HCT116 (cell line): Measurements from ENCODE around the gene CDKAL1. TPM values are rescaled to one million over a fixed set of nuclear protein-coding genes. Genes with fewer than 3 reads are reported as not detected.

Source experiments
- ATAC-seq: fragments of 200-7000 bp; cut with Tn5 transposase; 2 replicates; pipeline ENCODE4 v1.9.1; 2020; ENCODE audit warnings: mild to moderate bottlenecking, moderate library complexity
- BruUV-seq: library from RNA; stranded (reverse); fragments of 400-500 nt; replicated peaks from 2 replicates; lab custom pipeline; 2021; lab: Mats Ljungman, UMichigan
- CTCF ChIA-PET: fragments of 300-600 bp; sonication (Branson Sonifier 250); formaldehyde crosslinking; loops from one replicate; lab custom pipeline; 2021; ENCODE audit warnings: antibody characterized with exemption; lab: Charles Lee
- POLR2A ChIA-PET: fragments of 300-600, 350-600 bp; sonication (Branson Sonifier 250); formaldehyde crosslinking; loops from one replicate; lab custom pipeline; 2021; ENCODE audit warnings: antibody characterized with exemption; lab: Charles Lee
- RAD21 ChIA-PET, 2 experiments: fragments of 300-600 bp; sonication (Branson Sonifier 250); formaldehyde crosslinking; loops; one replicate each; lab custom pipeline; 2023; ENCODE audit warnings: low total read pairs in 2 of 2; ENCODE audit not compliant: uncharacterized antibody in 2 of 2, unreplicated experiment in 2 of 2, low non-redundant PET in 1 of 2; lab: Charles Lee
- DNase-seq: peaks from one replicate; pipeline ENCODE4 v3.0.0-alpha.2; 2010; ENCODE audit warnings: low read depth, low spot score
- H2AFZ ChIP-seq: fragments of 200-600 bp; shearing (Covaris generic), sonication (generic); 2 replicates; pipeline ENCODE4 v1.6.1; 2017; ENCODE audit warnings: low read depth, mixed run types, mixed read lengths, antibody characterized with exemption, low read length; ENCODE audit not compliant: poor library complexity, severe bottlenecking
- H3K27ac ChIP-seq: 2 replicates; pipeline ENCODE4 v1.5.1; 2012; ENCODE audit warnings: low read depth, low read length
- H3K27me3 ChIP-seq: fragments of 200-600 bp; sonication (generic); 2 replicates; pipeline ENCODE4 v1.6.1; 2016; ENCODE audit warnings: mixed run types, low read length, mixed read lengths; ENCODE audit not compliant: insufficient read depth
- H3K36me3 ChIP-seq, 2 experiments: fragments of 200-500 bp in 1 of 2; fragments of 200-600 bp in 1 of 2; sonication (Bioruptor generic) in 1 of 2; sonication (generic) in 1 of 2; 2 replicates each; pipeline versions ENCODE4 v1.5.1 to v1.6.1; 2014 to 2016; ENCODE audit warnings: low read length in 2 of 2, inconsistent platforms in 1 of 2, mixed read lengths in 1 of 2, mixed run types in 1 of 2; ENCODE audit not compliant: insufficient read depth in 2 of 2, control insufficient read depth in 1 of 2
- H3K4me1 ChIP-seq, 2 experiments: fragments of 200-600 bp in 1 of 2; sonication (generic) in 1 of 2; 2 replicates each; pipeline versions ENCODE4 v1.5.1 to v1.6.1; 2012 to 2017; ENCODE audit warnings: low read length in 2 of 2, inconsistent platforms in 1 of 2, mild to moderate bottlenecking in 1 of 2, mixed read lengths in 1 of 2, mixed run types in 1 of 2, moderate library complexity in 1 of 2; ENCODE audit not compliant: insufficient read depth in 2 of 2, control insufficient read depth in 1 of 2
- H3K4me2 ChIP-seq: fragments of 200-600 bp; sonication (generic); 2 replicates; pipeline ENCODE4 v1.6.1; 2017; ENCODE audit warnings: mixed run types, low read length, mixed read lengths
- H3K4me3 ChIP-seq, 2 experiments: fragments of 200-600 bp in 1 of 2; sonication (generic) in 1 of 2; replicated peaks in 1 of 2; 2 replicates each; pipeline ENCODE4 v1.5.1; 2011 to 2016; ENCODE audit warnings: low read length in 2 of 2, control low read depth in 1 of 2, low read depth in 1 of 2, mild to moderate bottlenecking in 1 of 2, mixed read lengths in 1 of 2, mixed run types in 1 of 2
- H3K79me2 ChIP-seq: fragments of 200-600 bp; sonication (generic); 2 replicates; pipeline ENCODE4 v1.6.1; 2017; ENCODE audit warnings: mild to moderate bottlenecking, mixed run types, low read length, moderate library complexity, mixed read lengths; ENCODE audit not compliant: insufficient read depth
- H3K9ac ChIP-seq: fragments of 200-600 bp; sonication (generic); 2 replicates; pipeline ENCODE4 v1.6.1; 2016; ENCODE audit warnings: low read length, mixed read lengths
- H3K9me2 ChIP-seq: fragments of 200-600 bp; sonication (generic), shearing (Covaris generic); 2 replicates; pipeline ENCODE4 v1.6.1; 2017; ENCODE audit warnings: mixed run types, mild to moderate bottlenecking, moderate library complexity; ENCODE audit not compliant: insufficient read depth
- H3K9me3 ChIP-seq, 2 experiments: fragments of 200-500 bp in 1 of 2; fragments of 200-600 bp in 1 of 2; sonication (Bioruptor generic) in 1 of 2; sonication (generic) in 1 of 2; 2 replicates each; pipeline ENCODE4 v1.6.1; 2014 to 2017; ENCODE audit warnings: low read length in 2 of 2, mixed read lengths in 2 of 2, inconsistent platforms in 1 of 2, low read depth in 1 of 2, mild to moderate bottlenecking in 1 of 2, mixed run types in 1 of 2, moderate library complexity in 1 of 2; ENCODE audit not compliant: control insufficient read depth in 1 of 2, insufficient read depth in 1 of 2
- H4K20me1 ChIP-seq: fragments of 200-600 bp; sonication (generic), shearing (Covaris generic); 2 replicates; pipeline ENCODE4 v1.6.1; 2017; ENCODE audit warnings: mixed run types, mild to moderate bottlenecking, moderate library complexity; ENCODE audit not compliant: insufficient read depth
- CBX3 ChIP-seq: IDR thresholded peaks from 2 replicates; pipeline ENCODE4 v1.6.1; 2012; ENCODE audit warnings: low read depth
- CEBPB ChIP-seq: IDR thresholded peaks from 2 replicates; pipeline ENCODE4 v1.6.1; 2012; ENCODE audit warnings: low read depth
- EGR1 ChIP-seq: IDR thresholded peaks from 2 replicates; pipeline ENCODE4 v1.6.1; 2012; ENCODE audit warnings: low read depth
- ELF1 ChIP-seq: IDR thresholded peaks from 2 replicates; pipeline ENCODE4 v1.6.1; 2012; ENCODE audit warnings: low read depth, borderline replicate concordance
- EZH2 ChIP-seq: fragments of 200-600 bp; sonication (generic); IDR thresholded peaks from 2 replicates; pipeline ENCODE4 v1.6.1; 2017; ENCODE audit warnings: antibody characterized with exemption, mixed run types
- FOSL1 ChIP-seq: IDR thresholded peaks from 2 replicates; pipeline ENCODE4 v1.6.1; 2012; ENCODE audit warnings: low read depth
- POLR2AphosphoS5 ChIP-seq: IDR thresholded peaks from 2 replicates; pipeline ENCODE4 v1.6.1; 2011; ENCODE audit warnings: mild to moderate bottlenecking, low read depth, low read length, moderate library complexity
- SIN3A ChIP-seq: IDR thresholded peaks from 2 replicates; pipeline ENCODE4 v1.6.1; 2012; ENCODE audit warnings: low read depth
- SP1 ChIP-seq: IDR thresholded peaks from 2 replicates; pipeline ENCODE4 v1.6.1; 2012; ENCODE audit warnings: low read depth
- SRF ChIP-seq: IDR thresholded peaks from 2 replicates; pipeline ENCODE4 v1.6.1; 2012; ENCODE audit warnings: low read depth
- TCF7L2 ChIP-seq: IDR thresholded peaks from 2 replicates; pipeline ENCODE4 v1.7.0; 2011; ENCODE audit warnings: borderline replicate concordance, inconsistent platforms; ENCODE audit not compliant: insufficient read depth, insufficient read length; ENCODE audit errors: extremely low read depth
- YY1 ChIP-seq: IDR thresholded peaks from 2 replicates; pipeline ENCODE4 v1.6.1; 2011; ENCODE audit warnings: low read length, low read depth, moderate library complexity, mild to moderate bottlenecking; ENCODE audit not compliant: insufficient replicate concordance; ENCODE audit errors: extremely low read depth
- ZFX ChIP-seq: fragments of 450-650 bp; IDR thresholded peaks from 2 replicates; pipeline ENCODE4 v1.6.1; 2017
- ZNF274 ChIP-seq: fragments of 200-500 bp; sonication (Bioruptor generic); IDR thresholded peaks from 2 replicates; pipeline ENCODE4 v1.6.1; 2014; ENCODE audit warnings: mild to moderate bottlenecking, low read depth, low read length, inconsistent platforms
- intact Hi-C: fragments of 100-400 bp; cut with micrococcal nuclease; formaldehyde crosslinking; loops from 2 replicates; pipeline ENCODE4 v1.10.0; 2022
- total RNA-seq: library from RNA; stranded (reverse); gene quantifications from one replicate; pipeline ENCODE4 v1.2.1, GENCODE V29; 2021; ENCODE audit not compliant: unreplicated experiment
- TF ChIP-seq, protein P1 (sequence below): IDR thresholded peaks from 2 replicates; pipeline ENCODE4 v1.6.1; 2012
- TF ChIP-seq, protein P2 (sequence below), 3 experiments: fragments of 200-600 bp in 1 of 3; sonication (generic) in 1 of 3; IDR thresholded peaks in 2 of 3; conservative IDR thresholded peaks in 1 of 3; 2 replicates each; pipeline ENCODE4 v1.5.1; 2012 to 2017; ENCODE audit warnings: low read depth in 2 of 3, low read length in 2 of 3, antibody characterized with exemption in 1 of 3, borderline replicate concordance in 1 of 3, control low read depth in 1 of 3, mild to moderate bottlenecking in 1 of 3, mixed read lengths in 1 of 3, mixed run types in 1 of 3, moderate library complexity in 1 of 3; ENCODE audit not compliant: insufficient read depth in 1 of 3
- TF ChIP-seq, protein P3 (sequence below): IDR thresholded peaks from 2 replicates; pipeline ENCODE4 v1.6.1; 2012; ENCODE audit warnings: low read depth
- TF ChIP-seq, protein P4 (sequence below): IDR thresholded peaks from 2 replicates; pipeline ENCODE4 v1.6.1; 2012
- TF ChIP-seq, protein P5 (sequence below): IDR thresholded peaks from 2 replicates; pipeline ENCODE4 v1.6.1; 2011; ENCODE audit warnings: mild to moderate bottlenecking, low read length, moderate library complexity; ENCODE audit not compliant: insufficient replicate concordance; ENCODE audit errors: extremely low read depth

Gene CDKAL1
- total RNA-seq, 1 experiment from 2014 or later = 14.9 TPM

DNA sequence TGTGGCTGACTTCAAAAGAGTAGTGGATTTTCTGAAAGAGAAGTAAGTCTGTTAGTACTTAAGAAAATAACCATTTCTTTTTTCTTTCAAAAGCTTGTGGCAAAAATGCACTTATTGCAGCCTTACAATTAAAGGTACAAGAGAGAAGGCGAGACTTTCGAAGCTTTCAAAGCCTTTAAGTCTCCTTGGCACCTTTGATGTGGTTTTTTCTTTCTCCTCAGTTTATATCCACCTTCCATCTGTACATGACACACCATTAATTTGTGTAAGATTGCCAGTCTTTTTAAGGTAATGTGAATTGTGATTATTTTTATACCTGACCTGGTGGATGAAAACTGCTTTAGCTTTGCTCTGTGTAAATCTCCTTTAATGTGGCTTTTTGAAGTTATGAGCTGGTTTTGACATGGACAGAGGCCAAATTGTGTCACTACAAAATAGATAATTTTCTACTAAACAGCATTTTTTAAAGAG lies 466.1 kb downstream of the CDKAL1 start:
- no peaks in the 10 kb centered on the region for H3K36me3 ChIP-seq
- POLR2A ChIA-PET = interaction anchor here (1.3 to 1.5 kb wide), 2 partner anchors 123 to 593 kb away, joined by 3 to 4 read pairs; partner anchors contain the start of gene SOX4
- no peaks in the 10 kb centered on the region for H3K79me2 ChIP-seq
- no peaks in the 10 kb centered on the region for H3K9me2 ChIP-seq
- H3K4me3 ChIP-seq = peak overlapping the region in 1 of 2 experiments; percentile 12; a peak in 1 of 4 replicates
- no peaks in the 10 kb centered on the region for H3K27me3 ChIP-seq
- H4K20me1 ChIP-seq = no peaks in the 10 kb centered on the region
- peak overlapping the region; percentile 85 for H3K27ac ChIP-seq
- H2AFZ ChIP-seq = no peak overlapping the region
- RAD21 ChIA-PET = interaction anchor here in 1 of 2 experiments (1.0 kb wide), 1 partner anchor 124 kb away, joined by 3 read pairs; no protein-coding TSS in a partner anchor
- peak overlapping the region; percentile 49 for H3K4me2 ChIP-seq
- DNase-seq (peak; percentile 86), ATAC-seq (peak; percentile 81)
- BruUV-seq = no TSS peak
- H3K9me3 ChIP-seq = no peaks in the 10 kb centered on the region
- peak overlapping the region; percentile 17; the same call in 1 of the 2 replicates for H3K9ac ChIP-seq
- CTCF ChIA-PET = no interaction called here
- H3K4me1 ChIP-seq = peaks cover 81 to 84% of the 10 kb centered on the region in 2 experiments
- intact Hi-C loops = loop anchor here (5.0 kb wide), 2 partner anchors 108 to 587 kb away; no protein-coding TSS in a partner anchor
- TF ChIP-seq, protein P1, sequence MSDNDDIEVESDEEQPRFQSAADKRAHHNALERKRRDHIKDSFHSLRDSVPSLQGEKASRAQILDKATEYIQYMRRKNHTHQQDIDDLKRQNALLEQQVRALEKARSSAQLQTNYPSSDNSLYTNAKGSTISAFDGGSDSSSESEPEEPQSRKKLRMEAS = peak; percentile 56; the same call in 1 of the 2 replicates
- TF ChIP-seq POLR2AphosphoS5 = peak; percentile 28; the same call in 1 of the 2 replicates
- TF ChIP-seq EZH2 = no peak
- no peak for TF ChIP-seq YY1
- no peak for TF ChIP-seq ZFX
- TF ChIP-seq, protein P2, sequence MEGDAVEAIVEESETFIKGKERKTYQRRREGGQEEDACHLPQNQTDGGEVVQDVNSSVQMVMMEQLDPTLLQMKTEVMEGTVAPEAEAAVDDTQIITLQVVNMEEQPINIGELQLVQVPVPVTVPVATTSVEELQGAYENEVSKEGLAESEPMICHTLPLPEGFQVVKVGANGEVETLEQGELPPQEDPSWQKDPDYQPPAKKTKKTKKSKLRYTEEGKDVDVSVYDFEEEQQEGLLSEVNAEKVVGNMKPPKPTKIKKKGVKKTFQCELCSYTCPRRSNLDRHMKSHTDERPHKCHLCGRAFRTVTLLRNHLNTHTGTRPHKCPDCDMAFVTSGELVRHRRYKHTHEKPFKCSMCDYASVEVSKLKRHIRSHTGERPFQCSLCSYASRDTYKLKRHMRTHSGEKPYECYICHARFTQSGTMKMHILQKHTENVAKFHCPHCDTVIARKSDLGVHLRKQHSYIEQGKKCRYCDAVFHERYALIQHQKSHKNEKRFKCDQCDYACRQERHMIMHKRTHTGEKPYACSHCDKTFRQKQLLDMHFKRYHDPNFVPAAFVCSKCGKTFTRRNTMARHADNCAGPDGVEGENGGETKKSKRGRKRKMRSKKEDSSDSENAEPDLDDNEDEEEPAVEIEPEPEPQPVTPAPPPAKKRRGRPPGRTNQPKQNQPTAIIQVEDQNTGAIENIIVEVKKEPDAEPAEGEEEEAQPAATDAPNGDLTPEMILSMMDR (IDR thresholded peaks at IDR 0.05 in 2 of 3, conservative IDR thresholded peaks at IDR 0.05 in 1 of 3; ENCODE audit: borderline replicate concordance in 1 of 3, insufficient read depth in 1 of 3, low read depth in 2 of 3, low read length in 2 of 3) = no peak
- TF ChIP-seq TCF7L2 = peak; percentile 99
- TF ChIP-seq, protein P3, sequence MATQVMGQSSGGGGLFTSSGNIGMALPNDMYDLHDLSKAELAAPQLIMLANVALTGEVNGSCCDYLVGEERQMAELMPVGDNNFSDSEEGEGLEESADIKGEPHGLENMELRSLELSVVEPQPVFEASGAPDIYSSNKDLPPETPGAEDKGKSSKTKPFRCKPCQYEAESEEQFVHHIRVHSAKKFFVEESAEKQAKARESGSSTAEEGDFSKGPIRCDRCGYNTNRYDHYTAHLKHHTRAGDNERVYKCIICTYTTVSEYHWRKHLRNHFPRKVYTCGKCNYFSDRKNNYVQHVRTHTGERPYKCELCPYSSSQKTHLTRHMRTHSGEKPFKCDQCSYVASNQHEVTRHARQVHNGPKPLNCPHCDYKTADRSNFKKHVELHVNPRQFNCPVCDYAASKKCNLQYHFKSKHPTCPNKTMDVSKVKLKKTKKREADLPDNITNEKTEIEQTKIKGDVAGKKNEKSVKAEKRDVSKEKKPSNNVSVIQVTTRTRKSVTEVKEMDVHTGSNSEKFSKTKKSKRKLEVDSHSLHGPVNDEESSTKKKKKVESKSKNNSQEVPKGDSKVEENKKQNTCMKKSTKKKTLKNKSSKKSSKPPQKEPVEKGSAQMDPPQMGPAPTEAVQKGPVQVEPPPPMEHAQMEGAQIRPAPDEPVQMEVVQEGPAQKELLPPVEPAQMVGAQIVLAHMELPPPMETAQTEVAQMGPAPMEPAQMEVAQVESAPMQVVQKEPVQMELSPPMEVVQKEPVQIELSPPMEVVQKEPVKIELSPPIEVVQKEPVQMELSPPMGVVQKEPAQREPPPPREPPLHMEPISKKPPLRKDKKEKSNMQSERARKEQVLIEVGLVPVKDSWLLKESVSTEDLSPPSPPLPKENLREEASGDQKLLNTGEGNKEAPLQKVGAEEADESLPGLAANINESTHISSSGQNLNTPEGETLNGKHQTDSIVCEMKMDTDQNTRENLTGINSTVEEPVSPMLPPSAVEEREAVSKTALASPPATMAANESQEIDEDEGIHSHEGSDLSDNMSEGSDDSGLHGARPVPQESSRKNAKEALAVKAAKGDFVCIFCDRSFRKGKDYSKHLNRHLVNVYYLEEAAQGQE = no peak
- no peak; the same call in 1 of the 2 replicates for TF ChIP-seq ELF1
- peak; percentile 84 for TF ChIP-seq SP1
- TF ChIP-seq SIN3A = peak; percentile 51
- TF ChIP-seq, protein P4, sequence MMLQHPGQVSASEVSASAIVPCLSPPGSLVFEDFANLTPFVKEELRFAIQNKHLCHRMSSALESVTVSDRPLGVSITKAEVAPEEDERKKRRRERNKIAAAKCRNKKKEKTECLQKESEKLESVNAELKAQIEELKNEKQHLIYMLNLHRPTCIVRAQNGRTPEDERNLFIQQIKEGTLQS = no peak
- TF ChIP-seq ZNF274 = no peak
- TF ChIP-seq, protein P5, sequence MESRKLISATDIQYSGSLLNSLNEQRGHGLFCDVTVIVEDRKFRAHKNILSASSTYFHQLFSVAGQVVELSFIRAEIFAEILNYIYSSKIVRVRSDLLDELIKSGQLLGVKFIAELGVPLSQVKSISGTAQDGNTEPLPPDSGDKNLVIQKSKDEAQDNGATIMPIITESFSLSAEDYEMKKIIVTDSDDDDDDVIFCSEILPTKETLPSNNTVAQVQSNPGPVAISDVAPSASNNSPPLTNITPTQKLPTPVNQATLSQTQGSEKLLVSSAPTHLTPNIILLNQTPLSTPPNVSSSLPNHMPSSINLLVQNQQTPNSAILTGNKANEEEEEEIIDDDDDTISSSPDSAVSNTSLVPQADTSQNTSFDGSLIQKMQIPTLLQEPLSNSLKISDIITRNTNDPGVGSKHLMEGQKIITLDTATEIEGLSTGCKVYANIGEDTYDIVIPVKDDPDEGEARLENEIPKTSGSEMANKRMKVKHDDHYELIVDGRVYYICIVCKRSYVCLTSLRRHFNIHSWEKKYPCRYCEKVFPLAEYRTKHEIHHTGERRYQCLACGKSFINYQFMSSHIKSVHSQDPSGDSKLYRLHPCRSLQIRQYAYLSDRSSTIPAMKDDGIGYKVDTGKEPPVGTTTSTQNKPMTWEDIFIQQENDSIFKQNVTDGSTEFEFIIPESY = no peak
- TF ChIP-seq SRF = peak; percentile 68; the same call in 1 of the 2 replicates
- TF ChIP-seq CBX3 = peak; percentile 53; the same call in 1 of the 2 replicates
- peak; percentile 63 for TF ChIP-seq FOSL1
- no peak; the same call in 1 of the 2 replicates for TF ChIP-seq EGR1
- peak; percentile 78 for TF ChIP-seq CEBPB
